ENCODE measurements around the gene TNRC18. TPM values are rescaled to one million over a fixed set of nuclear protein-coding genes. Genes with fewer than 3 reads are reported as not detected.

The TNRC18 gene
- total RNA-seq, 1 donor from 2014 or later, result 33.2 TPM

DNA sequence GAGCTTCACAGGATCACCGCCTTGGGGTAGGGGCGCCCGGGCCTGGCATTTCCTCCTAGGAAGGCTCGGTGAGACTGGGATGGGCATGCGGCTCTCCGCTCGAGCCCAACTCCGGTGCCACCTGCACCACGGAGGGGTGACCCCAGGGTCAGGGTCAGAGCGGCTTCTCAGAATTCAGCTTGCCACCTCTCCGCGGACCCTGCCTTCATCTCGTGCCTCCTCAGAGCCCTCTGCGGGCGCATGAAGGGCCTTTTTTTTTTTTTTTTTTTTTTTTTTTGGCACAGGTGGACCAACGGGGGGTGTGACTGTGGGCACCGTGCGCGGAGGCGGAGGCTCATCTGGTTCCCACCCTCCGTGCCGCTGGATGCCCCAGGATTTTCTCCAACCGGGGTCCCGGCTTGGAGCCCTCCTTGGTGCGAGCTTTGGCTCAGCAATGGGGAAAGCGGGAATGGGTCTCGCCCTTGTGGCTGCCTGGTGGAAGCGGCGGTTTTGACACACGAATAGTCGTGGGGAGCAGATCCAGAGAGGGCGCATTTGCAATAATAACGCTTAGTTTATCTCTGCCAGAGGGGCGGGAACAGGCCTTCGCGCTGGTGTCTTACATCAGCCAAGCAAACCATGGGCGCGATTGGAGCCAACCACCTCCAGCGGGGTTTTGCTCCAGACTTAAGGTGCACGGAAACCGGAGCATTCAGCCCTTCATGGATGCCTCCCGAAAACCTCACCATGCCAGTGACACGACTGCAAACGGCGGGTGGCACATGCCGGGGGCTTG is 5.0 kb upstream of the TNRC18 start:
- peak; percentile 88 for DNase-seq (ENCODE audit: low spot score)

DNA sequence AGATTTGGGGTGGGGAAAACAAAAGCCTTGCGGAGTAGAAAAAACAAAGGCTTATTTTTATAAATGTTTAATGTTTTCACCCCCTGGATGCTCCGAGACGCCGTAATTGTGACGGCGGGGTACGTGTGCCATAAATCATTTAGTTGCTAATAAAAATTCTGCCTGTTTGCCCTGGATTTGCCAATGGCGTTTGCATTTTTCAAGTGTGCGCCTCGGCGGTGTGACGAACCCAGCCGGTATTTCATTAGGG is 2.5 kb upstream of the TNRC18 start:
- DNase-seq (ENCODE audit: low spot score), result no peak

DNA sequence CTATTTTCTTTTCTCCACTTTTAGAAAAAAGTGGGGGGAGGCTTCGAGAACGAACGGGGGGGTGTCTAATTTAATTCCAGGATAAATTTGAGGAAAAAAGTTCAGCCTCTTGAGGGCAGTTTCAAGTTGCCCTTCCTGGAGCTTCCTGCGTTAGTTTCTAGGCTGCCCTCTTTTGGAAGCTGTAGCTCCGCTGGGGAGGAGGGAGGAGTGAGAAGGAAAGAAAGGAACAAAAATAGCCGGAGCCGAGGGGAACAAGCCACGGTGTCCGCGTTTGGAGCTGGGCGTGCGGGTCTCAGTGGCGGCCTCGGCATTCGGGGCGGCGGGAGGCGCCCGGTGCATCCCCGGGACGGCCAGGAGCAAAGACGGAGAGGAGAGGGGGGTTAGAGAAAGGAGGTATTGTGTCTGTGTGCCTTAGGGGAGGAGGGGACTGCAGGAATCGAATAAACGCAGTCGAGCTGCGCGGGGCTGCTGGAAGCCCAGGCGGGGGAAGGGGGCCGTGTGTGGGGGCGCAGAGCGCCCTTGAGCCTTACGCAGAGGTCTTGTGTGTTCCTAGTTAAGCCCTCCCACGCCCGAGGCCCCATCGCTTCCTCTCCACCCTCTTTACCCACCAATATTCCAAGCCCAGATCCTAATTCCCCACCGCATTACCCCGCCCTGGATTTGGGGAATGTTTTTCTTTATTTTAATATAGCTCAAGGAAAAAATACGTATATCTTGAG is 2.0 kb upstream of the TNRC18 start:
- peak; percentile 95 for DNase-seq (ENCODE audit: low spot score)

DNA sequence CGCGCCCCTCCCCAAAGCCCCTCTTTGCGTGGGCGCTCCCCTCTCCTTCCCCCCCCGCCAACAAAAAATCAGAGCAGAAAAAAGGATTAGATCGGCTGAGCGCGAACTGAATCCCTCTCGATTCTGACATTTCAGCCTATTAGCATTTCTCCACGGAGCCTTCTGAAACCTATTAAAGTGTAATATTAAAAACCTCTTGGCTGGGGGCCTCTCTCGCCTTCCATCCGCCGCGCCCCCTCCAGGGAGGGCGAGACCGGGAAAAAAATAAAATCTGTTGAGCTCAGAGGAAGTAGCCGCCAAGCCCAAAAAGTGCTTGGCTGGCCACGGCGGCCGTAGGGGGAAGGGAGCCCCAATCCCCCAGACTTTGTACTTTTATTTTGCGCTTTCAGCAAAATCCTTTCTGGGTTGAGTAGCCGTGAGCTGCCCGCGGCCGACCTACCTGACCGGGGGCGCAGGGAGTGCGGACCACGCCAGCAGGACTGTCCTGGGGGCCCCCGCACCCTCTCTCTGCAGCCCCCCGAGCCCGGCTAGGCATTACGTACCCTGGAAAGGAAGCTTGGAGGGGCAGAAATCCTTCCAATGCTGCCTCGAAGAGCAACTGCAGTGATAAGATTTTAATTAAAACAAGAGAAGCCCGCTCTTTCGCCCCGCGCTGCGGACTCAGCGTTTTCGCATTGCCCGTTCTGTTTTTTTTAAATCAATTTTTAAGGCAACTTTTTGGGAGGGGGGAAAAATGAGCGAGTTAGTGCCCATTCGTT is 1.3 kb upstream of the TNRC18 start:
- DNase-seq (ENCODE audit: low spot score), result peak; percentile 74

DNA sequence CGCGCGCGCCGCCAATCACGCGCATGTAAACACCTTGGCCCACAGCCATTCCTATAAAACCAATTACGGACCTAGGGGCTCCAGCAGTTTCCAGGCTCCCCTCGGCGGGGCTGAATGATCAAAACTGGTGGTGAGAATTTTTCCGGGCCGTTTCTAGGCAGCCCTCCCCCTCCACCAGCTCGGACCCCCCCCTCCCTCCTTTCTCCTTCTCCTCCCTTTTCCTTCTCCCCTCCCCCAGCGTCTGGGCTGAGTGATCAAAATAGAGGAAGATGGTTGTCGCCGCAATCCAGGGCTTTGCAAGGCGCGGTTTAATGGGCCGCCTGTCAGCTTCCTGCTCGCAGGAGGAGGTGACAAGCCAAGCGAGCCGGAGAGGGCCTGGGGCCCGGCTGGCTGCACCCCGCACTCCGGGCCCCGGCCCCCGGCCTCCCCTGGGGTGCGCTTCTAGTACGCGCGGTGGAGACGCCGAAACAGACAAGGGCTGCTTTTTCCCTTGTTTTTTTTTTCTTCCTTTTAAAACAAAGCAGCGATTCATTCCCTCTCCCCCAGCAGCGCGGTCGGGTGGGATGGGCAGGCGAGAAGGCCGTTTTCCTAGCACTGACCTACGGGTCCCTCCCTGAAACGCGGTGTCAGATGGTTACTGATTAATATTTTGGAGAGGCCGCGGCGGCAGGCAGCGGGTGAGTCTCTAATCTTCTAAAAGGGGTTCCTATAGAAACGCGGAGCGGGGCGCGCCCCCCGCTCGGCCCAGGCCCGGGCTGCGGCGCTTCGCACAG is 528 bp upstream of the TNRC18 start:
- DNase-seq (ENCODE audit: low spot score), result peak; percentile 99

DNA sequence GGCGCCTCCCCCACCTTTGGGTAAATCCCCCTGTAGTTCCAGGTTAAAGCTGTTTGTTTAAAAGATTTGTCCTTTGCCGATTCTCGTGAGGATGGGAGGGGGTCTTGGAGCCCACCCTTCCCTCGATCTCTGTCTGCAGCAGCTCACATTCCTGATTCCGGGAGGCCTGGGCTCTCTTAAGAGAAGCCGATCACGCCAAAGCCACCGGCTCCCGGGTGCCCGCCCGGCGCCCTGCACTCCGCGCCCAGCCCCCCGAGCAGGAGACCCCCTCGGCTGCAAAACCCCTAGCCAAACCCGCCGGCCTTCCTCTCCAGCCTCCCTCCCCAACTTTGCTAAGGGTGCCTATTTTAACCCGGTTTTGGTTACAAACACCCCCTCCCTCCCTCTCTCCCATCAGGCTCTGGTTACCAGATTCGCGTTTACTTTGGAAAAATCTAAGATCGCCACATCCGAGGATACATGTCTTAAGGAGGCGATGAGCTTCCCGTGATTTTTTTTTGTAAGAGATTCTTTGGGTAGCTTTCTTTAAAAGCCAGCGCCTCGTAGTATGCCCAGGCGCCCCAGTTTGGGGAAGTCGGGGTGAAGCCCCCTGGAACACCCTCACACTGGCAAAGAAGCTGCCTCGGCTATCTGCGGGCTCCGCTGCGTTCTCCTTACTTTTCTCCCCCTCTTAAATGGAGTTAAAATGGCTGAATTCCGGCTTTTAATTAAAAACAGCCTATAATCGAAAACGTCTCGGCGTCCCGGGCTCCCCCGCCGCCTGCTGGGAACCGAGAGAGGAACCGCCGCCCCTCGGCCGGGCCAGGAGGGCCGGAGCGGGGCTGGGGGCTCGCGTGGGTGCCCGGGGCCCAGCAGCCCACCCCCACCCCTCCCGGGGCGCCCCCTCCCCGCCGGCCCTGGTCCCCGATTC is 983 bp downstream of the TNRC18 start:
- DNase-seq (ENCODE audit: low spot score), result peak; percentile 41

DNA sequence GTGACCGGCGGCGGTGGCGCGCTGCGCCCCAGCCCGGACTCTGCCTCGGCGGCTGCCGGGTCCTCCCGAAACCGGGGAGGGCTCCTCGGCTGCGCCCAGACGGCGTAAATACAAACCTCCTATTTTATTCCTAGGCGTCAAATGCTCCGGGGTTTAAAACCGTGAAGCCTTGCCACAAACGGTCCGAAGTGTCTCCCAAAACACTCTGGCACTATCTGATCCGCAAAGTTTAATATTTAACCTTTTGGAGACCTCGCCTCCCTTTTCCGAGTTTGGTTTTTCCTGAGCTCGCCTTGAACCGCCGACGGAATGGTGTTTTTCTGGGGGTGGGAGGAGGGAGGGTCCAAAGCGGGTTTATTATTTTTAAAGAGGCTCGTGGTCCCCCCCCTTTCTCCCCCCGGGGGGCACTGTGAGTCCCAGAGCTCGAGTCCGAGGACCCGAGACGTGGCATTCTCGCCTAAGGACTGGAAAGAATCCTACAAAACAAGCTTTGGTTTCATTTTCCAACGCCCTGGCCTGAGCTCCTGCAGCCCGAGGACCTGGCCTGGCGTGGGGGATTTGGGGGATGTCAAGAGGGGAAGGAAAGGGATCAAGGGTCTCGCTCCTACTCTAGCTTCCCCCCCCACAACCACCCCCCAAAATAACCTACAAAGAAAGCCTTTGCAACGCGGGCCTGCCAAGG is 1.8 kb downstream of the TNRC18 start:
- peak; percentile 78 for DNase-seq (ENCODE audit: low spot score)

DNA sequence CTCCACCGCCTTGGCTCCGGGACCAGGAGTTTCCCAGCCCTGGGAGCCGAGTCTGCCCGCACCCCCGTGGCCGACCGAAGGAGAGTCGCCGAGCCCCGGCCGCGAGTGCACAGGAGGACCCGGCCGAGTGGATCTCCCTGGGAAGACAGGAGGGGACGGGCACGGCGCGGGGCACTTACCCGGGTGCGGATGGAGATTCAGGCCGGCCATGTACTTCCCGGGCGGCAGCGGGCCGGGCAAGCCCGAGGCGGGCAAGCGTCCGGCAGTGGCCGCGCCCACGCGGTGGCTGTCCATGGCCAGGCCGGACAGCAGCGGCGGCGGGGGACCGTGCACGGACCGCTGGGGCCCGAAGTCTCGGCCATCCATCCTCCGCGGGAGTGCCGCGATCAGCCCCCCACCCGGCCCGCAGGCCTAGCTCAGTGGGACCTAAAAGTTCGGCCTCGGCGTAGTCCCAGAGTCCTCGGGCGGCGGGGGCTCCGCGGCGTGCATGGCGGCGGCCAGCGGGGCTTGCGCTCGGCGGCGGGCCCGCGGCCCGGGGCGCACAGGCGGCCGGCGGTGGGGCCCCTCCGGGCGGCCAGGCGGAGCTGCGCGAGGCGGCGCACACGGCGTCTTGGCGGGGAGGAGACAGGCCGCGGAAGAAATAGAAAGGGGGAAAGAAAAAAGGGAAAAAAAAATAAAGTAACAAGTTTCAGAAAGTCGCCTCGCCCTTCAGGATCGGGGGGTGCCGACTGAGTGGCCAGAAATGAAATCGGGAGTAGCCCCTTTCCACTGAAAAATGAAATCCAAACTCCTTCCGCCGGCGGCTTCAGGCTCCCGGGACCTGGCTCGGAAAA is 2.5 kb downstream of the TNRC18 start:
- no peak for DNase-seq (ENCODE audit: low spot score)

DNA sequence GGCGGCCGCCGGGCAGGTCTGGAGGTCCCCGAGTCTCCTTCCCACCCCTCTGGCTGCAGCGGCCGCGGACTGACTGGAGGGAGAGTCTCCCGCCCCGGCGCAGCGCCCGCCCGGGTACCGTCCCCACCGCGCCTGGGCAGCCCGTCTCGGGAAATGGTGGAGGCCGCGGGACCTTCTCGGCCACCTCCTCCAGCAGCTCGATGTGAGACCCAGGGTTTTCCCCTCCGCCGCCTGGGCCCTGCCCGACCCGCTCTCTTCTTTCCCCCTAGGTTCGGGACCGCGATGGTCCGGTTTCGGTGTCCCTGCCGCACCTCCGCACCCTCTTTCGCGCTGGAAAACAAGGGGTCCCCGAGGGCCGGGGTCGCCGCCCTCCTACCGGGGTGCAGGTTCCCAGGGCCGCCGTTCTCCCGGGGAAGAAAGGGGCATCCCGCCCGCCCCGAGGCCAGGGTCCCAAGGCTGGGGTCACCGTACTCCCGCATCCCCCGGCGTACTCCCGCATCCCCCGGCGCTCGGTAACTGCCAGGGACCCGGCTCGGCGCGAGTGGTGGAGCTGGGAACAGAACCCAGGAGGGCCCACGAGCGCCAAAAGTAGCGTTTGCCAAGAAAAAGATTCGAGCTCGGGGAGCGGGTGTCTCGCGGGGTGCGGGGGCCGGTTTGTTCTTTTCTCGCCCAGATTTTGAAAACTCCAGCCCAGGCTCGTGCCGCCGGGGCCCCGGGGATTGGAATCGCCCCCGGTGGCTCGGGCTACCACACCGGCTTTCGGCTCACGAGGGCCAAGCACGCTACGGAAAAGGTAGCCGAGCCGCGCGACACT is 3.4 kb downstream of the TNRC18 start:
- no peak for DNase-seq (ENCODE audit: low spot score)

DNA sequence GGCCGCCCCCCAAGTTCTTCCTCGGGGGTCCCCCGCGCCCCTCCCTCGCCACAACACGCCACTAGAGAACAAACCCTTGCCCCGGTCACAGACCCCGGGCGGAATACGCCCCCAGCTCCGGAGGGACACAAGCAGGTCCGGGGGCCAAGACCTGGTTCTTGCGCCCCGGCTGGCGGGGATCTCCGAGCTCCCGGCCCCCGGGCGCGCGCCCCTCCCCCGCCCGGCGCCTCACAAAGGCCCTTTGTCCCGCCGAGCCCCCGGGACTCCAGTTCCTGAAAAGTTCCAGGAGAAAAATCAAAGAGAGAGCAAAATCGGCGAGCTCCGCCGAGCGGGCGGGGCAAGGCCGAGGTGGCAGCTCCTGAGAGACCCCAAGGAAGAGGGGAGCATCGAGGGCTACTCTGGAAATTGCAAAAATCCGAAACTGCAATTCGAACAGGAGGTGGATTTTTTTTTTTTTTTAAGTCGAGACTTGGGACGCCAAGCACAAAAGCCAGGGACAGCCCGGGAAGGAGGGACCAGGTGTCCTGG is 4.0 kb downstream of the TNRC18 start:
- DNase-seq (ENCODE audit: low spot score), result no peak

DNA sequence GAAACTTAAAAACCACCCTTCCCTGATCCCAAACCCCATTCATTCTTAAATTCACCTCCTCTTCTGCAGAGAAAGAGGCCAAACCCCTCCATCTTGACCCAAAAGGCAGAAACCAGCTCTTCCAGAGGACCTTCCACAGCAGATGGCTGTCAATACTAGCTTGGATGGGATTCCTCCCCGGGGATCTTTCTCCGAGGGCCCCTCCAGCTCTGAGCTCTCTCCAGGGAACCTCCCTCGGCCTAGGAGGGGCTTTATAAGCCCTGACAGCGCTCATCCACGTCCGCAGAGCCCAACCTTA is 5.4 kb downstream of the TNRC18 start:
- peak; percentile 60 for DNase-seq (ENCODE audit: low spot score)

DNA sequence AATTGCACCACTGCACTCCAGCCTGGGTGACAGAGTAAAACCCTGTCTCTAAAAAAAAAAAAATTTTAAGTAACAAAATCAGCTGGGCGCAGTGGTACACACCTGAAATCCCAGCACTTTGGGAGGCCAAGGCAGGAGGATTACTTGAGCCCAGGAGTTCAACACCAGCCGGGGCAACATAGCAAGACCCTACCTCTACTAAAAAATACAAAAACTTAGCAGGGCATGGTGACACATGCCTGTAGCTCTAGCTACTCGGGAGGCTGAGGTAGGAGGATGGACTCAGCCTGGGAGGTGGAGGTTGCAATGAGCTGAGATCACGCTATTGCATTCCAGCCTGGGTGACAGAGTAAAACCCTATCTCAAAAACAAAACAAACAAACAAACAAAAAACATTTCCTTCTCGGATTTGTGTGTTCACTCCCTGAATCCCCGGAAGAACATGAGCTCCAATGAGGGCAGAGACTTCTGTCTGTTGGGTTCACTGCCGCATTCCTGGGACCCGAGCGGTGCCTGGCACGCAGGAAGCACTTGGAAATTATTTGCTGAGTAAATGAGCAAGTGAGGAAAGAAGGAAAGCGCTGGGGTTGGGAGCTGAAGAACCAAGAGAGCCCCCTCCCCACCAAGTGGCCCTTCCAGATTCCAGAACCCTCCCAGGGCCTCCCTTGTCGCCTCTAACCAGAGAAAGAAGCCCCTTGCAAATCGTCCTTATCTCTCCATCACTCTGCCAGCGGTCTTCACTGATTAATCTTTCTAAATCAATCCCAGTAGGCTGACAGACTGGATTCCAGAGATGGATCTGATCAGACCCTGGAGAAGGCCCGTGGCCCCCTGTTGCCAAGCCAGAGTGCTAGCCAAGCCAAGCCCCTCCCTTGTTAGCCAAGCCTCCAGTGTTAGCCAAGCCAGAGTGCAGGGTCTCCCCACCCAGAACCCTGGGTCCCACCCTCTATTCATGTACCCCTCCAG is 6.2 kb downstream of the TNRC18 start:
- peak; percentile 54 for DNase-seq (ENCODE audit: low spot score)

DNA sequence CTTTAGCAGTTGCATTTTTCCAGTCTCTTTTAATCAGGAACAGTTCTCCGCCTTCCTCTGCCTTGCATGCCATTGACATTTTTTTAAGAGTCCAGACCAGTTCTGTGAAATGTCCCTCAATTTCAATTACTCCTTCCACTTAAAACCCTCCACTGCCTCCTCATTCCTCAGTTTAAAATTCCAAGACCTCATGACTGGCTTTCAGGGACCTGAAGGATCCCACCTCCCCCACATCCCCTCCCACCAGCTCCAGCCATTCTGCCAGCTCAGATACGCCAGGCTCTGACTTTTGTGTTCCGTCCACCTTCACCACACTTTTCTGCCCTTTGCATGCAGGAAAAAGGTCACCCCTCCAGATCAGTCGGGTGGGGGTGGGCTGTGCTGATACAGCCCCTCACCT is 8.7 kb downstream of the TNRC18 start:
- DNase-seq (ENCODE audit: low spot score), result peak; percentile 43

DNA sequence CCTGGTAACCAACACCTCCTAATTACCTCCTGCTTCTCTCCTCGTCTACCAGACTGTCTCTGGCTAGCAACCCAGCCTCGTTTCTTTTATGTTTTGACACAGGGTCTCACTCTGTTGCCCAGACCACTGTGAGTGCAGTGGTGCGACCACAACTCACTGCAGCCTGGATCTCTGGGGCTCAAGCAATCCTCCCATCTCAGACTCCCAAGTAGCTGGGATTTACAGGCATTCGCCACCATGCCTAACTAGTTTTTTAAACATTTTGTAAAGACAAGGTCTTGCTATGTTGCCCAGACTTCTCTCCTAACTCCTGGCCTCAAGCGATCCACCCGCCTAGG is 10.2 kb downstream of the TNRC18 start:
- no peak for DNase-seq (ENCODE audit: low spot score)

DNA sequence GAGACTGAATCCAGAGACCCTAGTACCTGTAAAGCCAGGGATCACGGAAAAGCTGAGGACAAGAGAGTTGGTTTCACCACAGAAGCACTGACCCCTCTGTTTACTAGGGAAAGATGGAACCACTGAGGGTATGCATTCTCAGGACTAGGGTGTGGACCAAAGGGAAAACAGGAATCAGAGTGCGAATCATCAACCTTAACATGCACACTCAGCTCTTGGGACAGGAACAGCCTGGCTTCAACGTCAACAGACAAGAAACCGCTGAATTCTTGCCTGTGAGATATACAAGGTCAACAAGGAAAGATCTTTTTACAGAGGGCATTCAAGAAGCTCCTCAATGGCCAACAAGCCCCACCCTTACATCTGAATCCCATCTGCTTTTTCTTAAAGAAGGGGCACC is 14.9 kb downstream of the TNRC18 start:
- DNase-seq (ENCODE audit: low spot score), result no peak

DNA sequence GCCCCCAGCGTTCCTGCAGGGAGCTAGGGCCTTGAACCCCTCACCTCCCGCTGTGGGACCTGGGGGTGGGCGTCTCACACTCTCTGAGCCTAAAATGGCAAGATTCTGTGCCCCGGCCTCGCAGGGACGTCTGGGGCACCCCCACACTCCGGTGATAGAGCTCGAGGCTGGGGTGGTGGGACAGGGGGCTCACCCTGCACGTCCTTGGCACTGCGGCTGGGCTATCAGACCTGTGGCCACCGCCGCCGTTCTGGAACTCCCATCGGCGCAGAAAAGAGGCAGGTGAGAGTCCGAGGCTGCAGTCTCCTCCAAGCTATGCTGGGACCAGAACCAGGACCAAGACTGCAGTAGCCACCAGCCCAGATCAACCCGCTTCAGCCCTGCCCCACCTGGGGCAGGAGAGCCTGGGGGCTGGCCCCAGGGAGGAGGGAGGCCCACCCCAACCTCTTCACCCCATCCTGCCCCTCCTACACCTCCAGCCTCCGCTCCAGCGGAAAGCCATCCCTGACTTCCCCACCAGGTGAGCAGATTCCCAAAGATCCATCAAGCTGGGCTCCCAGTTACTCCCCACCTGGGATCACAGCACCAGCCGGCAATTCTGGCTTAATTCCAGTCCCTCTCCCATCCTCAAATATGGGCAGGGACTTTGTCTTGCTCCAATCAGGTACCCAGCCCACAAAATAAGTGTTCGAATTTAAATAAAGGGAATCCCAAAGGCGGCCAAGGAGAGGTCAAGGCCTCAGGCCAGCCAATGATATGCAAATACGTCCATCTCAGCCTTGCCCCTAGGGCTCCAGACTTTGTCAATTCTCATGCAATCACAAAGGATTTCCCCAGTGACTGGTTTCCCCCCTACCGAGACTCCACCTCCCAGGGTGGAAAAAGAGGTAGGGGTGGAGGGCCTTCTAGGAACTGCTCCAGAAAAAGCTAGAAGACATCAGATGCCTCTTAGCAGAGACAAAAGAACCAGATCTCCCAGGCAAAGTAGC is 16.4 kb downstream of the TNRC18 start:
- DNase-seq (ENCODE audit: low spot score), result no peak

Data from umbilical cord (tissue), 2 donors.